IMR-90 (cell line): ENCODE data around the gene TMEM161A.

Experiments
- CEBPB ChIP-seq: IDR thresholded peaks from 2 replicates; pipeline ENCODE4 v1.6.1; 2012; ENCODE audit warnings: low read depth, low read length, improper control_type of control experiment
- CTCF ChIP-seq: conservative IDR thresholded peaks from 2 replicates; pipeline ENCODE4 v1.5.1; 2012; ENCODE audit warnings: mild to moderate bottlenecking, low read depth, low read length, improper control_type of control experiment
- MXI1 ChIP-seq: IDR thresholded peaks from 2 replicates; pipeline ENCODE4 v1.6.1; 2012; ENCODE audit warnings: low read depth, mild to moderate bottlenecking, low read length, moderate library complexity, borderline replicate concordance
- POLR2A ChIP-seq: IDR thresholded peaks from 2 replicates; pipeline ENCODE4 v1.6.1; 2012; ENCODE audit warnings: mild to moderate bottlenecking, low read depth, low read length
- RAD21 ChIP-seq: IDR thresholded peaks from 2 replicates; pipeline ENCODE4 v1.6.1; 2012; ENCODE audit warnings: low read length, improper control_type of control experiment
- RCOR1 ChIP-seq: IDR thresholded peaks from 2 replicates; pipeline ENCODE4 v1.6.1; 2012; ENCODE audit warnings: mild to moderate bottlenecking, low read length, improper control_type of control experiment; ENCODE audit not compliant: insufficient replicate concordance
- SMC3 ChIP-seq: fragments of 150-350 bp; IDR thresholded peaks from 2 replicates; pipeline ENCODE4 v1.6.1; 2016; ENCODE audit warnings: low read depth, mild to moderate bottlenecking, antibody characterized with exemption, low read length, moderate library complexity

DNA sequence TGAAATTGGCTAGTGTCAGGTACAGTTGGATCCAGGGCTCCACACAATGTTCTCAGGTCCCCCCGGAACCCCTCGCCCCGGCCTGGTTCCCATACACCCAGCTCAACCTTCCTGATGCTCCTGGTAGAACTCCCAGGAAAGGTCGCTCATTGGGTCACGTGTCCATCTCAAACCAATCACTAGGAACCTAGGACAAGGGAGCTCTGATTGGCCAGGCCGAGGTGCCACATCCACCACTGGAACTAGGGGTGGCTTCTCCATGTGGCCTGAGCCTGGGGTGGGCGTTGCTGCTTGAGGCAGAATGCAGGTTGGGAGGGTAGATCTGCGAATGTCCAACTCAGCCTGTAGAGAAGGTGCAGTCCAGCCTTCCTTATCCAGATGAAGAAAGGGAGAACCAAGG lies 38.7 kb upstream of the TMEM161A start:
- TF ChIP-seq CTCF (no peak), RAD21 (no peak), CEBPB (no peak), MXI1 (no peak), POLR2A (no peak), RCOR1 (no peak), SMC3 (no peak)
